ENCODE results near the gene NPAS3. TPM values are rescaled to one million over a fixed set of nuclear protein-coding genes. Genes with fewer than 3 reads are reported as not detected.

NPAS3 gene
- total RNA-seq, 1 experiment from 2014 or later, result 0.36 TPM

GRCh38 chr14:33745163-33745562 lies 806.5 kb downstream of the NPAS3 start:
- no peak overlapping the region for H3K4me2 ChIP-seq (ENCODE audit: low read length)
- H3K9ac ChIP-seq (ENCODE audit: low read length), result no peak overlapping the region
- ChIA-PET CTCF (no interaction called here), POLR2A (ENCODE audit: unreplicated experiment) (no interaction called here)
- peaks cover 10% of the 10 kb centered on the region for H3K4me1 ChIP-seq (ENCODE audit: insufficient read depth, low read length)
- no peaks in the 10 kb centered on the region for H3K9me2 ChIP-seq (replicated peaks; ENCODE audit: low read length)
- intact Hi-C loops (cut with micrococcal nuclease), result no loop called here
- TF ChIP-seq EZH2phosphoT487 (IDR thresholded peaks at IDR 0.05; ENCODE audit: borderline replicate concordance, low read length) (no peak), EZH2 (IDR thresholded peaks at IDR 0.05; ENCODE audit: low read length, unreplicated experiment) (no peak)
- TF ChIP-seq, protein P1, sequence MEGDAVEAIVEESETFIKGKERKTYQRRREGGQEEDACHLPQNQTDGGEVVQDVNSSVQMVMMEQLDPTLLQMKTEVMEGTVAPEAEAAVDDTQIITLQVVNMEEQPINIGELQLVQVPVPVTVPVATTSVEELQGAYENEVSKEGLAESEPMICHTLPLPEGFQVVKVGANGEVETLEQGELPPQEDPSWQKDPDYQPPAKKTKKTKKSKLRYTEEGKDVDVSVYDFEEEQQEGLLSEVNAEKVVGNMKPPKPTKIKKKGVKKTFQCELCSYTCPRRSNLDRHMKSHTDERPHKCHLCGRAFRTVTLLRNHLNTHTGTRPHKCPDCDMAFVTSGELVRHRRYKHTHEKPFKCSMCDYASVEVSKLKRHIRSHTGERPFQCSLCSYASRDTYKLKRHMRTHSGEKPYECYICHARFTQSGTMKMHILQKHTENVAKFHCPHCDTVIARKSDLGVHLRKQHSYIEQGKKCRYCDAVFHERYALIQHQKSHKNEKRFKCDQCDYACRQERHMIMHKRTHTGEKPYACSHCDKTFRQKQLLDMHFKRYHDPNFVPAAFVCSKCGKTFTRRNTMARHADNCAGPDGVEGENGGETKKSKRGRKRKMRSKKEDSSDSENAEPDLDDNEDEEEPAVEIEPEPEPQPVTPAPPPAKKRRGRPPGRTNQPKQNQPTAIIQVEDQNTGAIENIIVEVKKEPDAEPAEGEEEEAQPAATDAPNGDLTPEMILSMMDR (conservative IDR thresholded peaks at IDR 0.05; ENCODE audit: low read depth, low read length), result no peak
- no peaks in the 10 kb centered on the region for H3K79me2 ChIP-seq (ENCODE audit: low read length)
- ATAC-seq, result no peak
- no peak for DNase-seq
- no TSS peak for BruUV-seq (replicated peaks)
- H4K20me1 ChIP-seq (ENCODE audit: low read length), result no peaks in the 10 kb centered on the region
- H3K27me3 ChIP-seq (ENCODE audit: low read length), result no peaks in the 10 kb centered on the region
- no peak overlapping the region for H3K4me3 ChIP-seq (ENCODE audit: low read length)
- H2AFZ ChIP-seq (ENCODE audit: low read length), result no peak overlapping the region
- H3K36me3 ChIP-seq (ENCODE audit: low read depth, low read length), result no peaks in the 10 kb centered on the region; the same call in 1 of the 2 replicates
- no peak overlapping the region for H3K27ac ChIP-seq (ENCODE audit: low read length)
- H3K9me3 ChIP-seq (ENCODE audit: low read length), result 0 out of 2 replicates have a peak, but pooled peaks cover 10% of the 10 kb centered on the region
- H3F3A ChIP-seq (ENCODE audit: low read length, unreplicated experiment), result no peaks in the 10 kb centered on the region

- no peaks in the 10 kb centered on the region; the same call in 1 of the 2 replicates for H3K36me3 ChIP-seq (ENCODE audit: low read depth, low read length)
- TF ChIP-seq, protein P1 (conservative IDR thresholded peaks at IDR 0.05; ENCODE audit: low read depth, low read length), result no peak
- no peak for TF ChIP-seq EZH2 (IDR thresholded peaks at IDR 0.05; ENCODE audit: low read length, unreplicated experiment)
- H3K9ac ChIP-seq (ENCODE audit: low read length), result no peak overlapping the region
- CTCF ChIA-PET, result no interaction called here
- no peaks in the 10 kb centered on the region for H3K4me1 ChIP-seq (ENCODE audit: insufficient read depth, low read length)
- no peaks in the 10 kb centered on the region for H4K20me1 ChIP-seq (ENCODE audit: low read length)
- no peaks in the 10 kb centered on the region for H3F3A ChIP-seq (ENCODE audit: low read length, unreplicated experiment)
- H3K4me2 ChIP-seq (ENCODE audit: low read length), result no peak overlapping the region
- no peak overlapping the region for H3K4me3 ChIP-seq (ENCODE audit: low read length)
- ATAC-seq (no peak), DNase-seq (no peak)
- no TSS peak for BruUV-seq (replicated peaks)
- no peaks in the 10 kb centered on the region for H3K9me2 ChIP-seq (replicated peaks; ENCODE audit: low read length)
- no peak overlapping the region for H3K27ac ChIP-seq (ENCODE audit: low read length)
- intact Hi-C loops (cut with micrococcal nuclease), result no loop called here
- POLR2A ChIA-PET (ENCODE audit: unreplicated experiment), result no interaction called here
- no peaks in the 10 kb centered on the region for H3K79me2 ChIP-seq (ENCODE audit: low read length)
- H2AFZ ChIP-seq (ENCODE audit: low read length), result no peak overlapping the region
- H3K27me3 ChIP-seq (ENCODE audit: low read length), result no peaks in the 10 kb centered on the region
- H3K9me3 ChIP-seq (ENCODE audit: low read length), result 0 out of 2 replicates have a peak, but pooled peaks cover 10% of the 10 kb centered on the region
Measured at GRCh38 chr14:33747749-33748148, 809.1 kb downstream of the NPAS3 start.

- POLR2A ChIA-PET (ENCODE audit: unreplicated experiment), result no interaction called here
- Histone ChIP-seq H3K9me3 (ENCODE audit: low read length) (no peaks in the 10 kb centered on the region), H3K36me3 (ENCODE audit: low read depth, low read length) (no peaks in the 10 kb centered on the region), H3K4me3 (ENCODE audit: low read length) (no peak overlapping the region), H3K79me2 (ENCODE audit: low read length) (no peaks in the 10 kb centered on the region), H4K20me1 (ENCODE audit: low read length) (no peaks in the 10 kb centered on the region), H3F3A (ENCODE audit: low read length, unreplicated experiment) (no peaks in the 10 kb centered on the region), H3K27me3 (ENCODE audit: low read length) (no peaks in the 10 kb centered on the region), H2AFZ (ENCODE audit: low read length) (no peak overlapping the region), H3K9ac (ENCODE audit: low read length) (no peak overlapping the region), H3K4me2 (ENCODE audit: low read length) (no peak overlapping the region), H3K27ac (ENCODE audit: low read length) (no peak overlapping the region), H3K4me1 (ENCODE audit: insufficient read depth, low read length) (peaks cover 15% of the 10 kb centered on the region; the same call in 1 of the 2 replicates), H3K9me2 (replicated peaks; ENCODE audit: low read length) (no peaks in the 10 kb centered on the region)
- intact Hi-C loops (cut with micrococcal nuclease), result no loop called here
- CTCF ChIA-PET, result no interaction called here
- ATAC-seq, result peak; percentile 62; the same call in 1 of the 2 replicates
- peak; percentile 38 for DNase-seq
- no TSS peak for BruUV-seq (replicated peaks)
- TF ChIP-seq EZH2phosphoT487 (IDR thresholded peaks at IDR 0.05; ENCODE audit: borderline replicate concordance, low read length) (no peak), EZH2 (IDR thresholded peaks at IDR 0.05; ENCODE audit: low read length, unreplicated experiment) (no peak)
- TF ChIP-seq, protein P1 (conservative IDR thresholded peaks at IDR 0.05; ENCODE audit: low read depth, low read length), result no peak
Measured at GRCh38 chr14:33754261-33754660, 815.6 kb downstream of the NPAS3 start.

Data from PC-3 (cell line).